ENCODE results near the gene ADAM30.

Gene ADAM30

GRCh38 chr1:119896303-119896702, at the start of gene ADAM30:
Gene ADAM30 (minus strand): TSS chr1:119896515. CDS start chr1:119896336, 179 bp downstream.
- no peak for DNase-seq (ENCODE audit: low read depth in 2 of 3, low spot score in 1 of 3)

DNA sequence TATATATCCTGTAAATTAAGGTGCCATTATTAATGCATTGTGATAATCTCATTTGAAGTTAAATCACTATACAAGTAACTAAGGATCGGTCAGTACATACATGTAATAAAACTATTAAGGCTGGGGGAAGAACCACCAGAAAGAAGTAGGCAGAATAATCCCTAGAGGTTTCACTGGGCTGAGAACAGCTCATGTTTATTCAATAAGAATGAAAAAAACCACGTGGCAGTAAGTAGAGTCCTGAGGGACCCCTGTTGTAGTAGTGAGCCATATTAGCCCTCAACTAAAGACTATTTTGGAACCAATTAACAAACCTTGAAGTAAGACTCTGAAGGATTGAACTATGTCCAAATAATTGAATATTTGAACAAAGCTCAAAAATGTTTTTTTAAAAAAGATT, 46.9 kb upstream of the ADAM30 start:
- no peak for DNase-seq (ENCODE audit: low read depth in 2 of 3, low spot score in 1 of 3)

DNA sequence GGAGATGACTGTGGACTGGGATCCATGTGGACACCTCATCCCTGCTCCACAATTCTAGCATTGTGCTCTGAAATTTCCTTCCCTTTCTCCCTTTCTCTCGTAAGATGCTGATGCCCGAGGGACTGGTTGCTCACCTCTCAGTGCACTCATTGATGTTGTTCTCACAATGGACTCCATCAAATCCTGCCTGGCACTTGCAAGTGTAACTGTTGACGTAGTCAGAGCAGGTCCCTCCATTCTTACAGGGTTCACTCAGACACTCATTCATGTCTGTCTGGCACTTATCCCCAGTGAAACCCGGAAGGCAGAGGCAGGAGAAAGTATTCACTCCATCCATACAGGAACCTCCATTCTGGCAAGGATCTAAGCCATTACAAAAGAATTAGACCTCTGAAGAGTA, 45.1 kb upstream of the ADAM30 start:
- DNase-seq (ENCODE audit: low read depth in 2 of 3, low spot score in 1 of 3), result no peak

DNA sequence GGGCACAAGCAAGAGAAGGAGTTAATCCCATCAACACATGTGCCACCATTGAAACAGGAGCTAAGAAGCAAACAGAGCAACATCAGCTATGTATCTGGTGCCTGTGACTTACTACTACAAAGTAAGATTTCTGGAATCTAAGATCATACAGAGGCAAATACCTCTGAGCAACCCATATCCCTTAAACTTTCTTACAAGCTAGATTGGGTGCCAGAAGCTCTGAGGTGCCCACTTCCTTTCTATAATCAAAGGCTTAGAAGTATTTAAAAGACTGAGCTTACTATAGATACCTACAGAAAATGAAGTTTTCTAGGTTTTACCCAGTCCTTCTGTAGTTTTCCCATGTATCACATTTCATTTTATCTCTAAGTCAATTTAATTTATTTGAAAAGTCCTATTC, 44.4 kb upstream of the ADAM30 start:
- DNase-seq (ENCODE audit: low read depth in 2 of 3, low spot score in 1 of 3), result no peak

DNA sequence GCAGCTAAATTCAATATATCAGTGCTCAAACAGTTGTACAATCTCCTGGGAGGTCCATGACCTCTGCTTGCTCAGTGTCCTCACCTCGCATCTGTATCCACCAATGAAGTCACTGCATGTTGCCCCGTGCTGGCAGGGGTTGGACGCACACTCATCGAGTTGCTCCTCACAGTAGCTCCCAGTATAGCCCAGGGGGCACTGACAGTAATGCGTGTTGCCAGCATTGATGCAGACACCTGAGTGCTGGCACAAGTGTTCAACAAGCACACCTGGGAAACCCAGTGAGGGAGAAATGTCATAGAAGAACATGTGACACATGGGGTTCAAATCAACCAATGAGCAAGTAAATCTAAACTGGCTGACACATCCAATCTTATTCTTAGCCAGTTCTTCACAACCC, 40.9 kb upstream of the ADAM30 start:
- no peak for DNase-seq (ENCODE audit: low read depth in 2 of 3, low spot score in 1 of 3)

DNA sequence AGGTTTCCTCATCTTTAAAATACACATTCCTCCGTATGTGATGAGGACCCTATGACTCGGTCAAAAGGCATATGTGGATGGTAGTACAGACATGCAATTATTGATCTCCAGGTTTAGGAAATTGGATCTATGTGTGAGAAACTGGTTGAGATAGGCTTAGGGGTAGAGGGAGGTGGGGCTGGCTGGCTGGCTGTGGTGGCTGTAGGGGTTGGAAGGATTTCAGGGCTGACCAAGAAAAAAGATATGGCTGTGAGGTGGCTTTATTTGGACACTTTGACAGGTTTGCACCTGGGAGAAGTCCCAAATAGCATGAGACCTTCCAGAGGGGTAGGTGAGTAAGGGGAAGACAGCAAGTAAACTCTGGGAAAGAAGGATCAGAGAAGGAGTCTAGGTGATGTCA, 39.6 kb upstream of the ADAM30 start:
- no peak for DNase-seq (ENCODE audit: low read depth in 2 of 3, low spot score in 1 of 3)

- DNase-seq (ENCODE audit: low read depth in 2 of 3, low spot score in 1 of 3), result no peak
These were observed 39.1 kb upstream of the ADAM30 start for GRCh38 chr1:119935373-119935772.

- no peak for DNase-seq (ENCODE audit: low read depth in 2 of 3, low spot score in 1 of 3)
These were observed 37.1 kb upstream of the ADAM30 start for GRCh38 chr1:119933397-119933796.

- DNase-seq (ENCODE audit: low read depth in 2 of 3, low spot score in 1 of 3), result no peak
These were observed 33.5 kb upstream of the ADAM30 start for GRCh38 chr1:119929643-119930315.

DNA sequence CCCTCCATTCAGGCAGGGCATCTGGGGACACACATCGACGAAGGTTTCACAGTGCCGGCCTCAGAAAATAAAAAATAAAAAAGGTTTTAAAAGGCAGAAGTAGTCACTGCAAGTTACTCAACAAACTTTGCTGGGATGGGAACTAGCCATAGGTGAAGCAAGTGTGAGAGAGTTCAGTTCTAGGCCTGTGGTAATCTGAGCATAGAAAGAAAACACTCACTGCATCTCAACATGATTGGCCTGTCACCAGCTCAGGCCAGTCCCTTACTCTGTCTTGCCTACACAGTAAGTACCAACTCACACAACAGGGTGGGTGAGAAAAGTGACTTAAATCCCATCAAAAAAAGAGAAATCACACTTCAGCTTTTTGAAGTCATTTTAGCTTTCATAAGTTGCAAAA, 30.2 kb upstream of the ADAM30 start:
- no peak for DNase-seq (ENCODE audit: low read depth in 2 of 3, low spot score in 1 of 3)

GRCh38 chr1:119924948-119925898, 28.9 kb upstream of the ADAM30 start:
- no peak for DNase-seq (ENCODE audit: low read depth in 2 of 3, low spot score in 1 of 3)

DNA sequence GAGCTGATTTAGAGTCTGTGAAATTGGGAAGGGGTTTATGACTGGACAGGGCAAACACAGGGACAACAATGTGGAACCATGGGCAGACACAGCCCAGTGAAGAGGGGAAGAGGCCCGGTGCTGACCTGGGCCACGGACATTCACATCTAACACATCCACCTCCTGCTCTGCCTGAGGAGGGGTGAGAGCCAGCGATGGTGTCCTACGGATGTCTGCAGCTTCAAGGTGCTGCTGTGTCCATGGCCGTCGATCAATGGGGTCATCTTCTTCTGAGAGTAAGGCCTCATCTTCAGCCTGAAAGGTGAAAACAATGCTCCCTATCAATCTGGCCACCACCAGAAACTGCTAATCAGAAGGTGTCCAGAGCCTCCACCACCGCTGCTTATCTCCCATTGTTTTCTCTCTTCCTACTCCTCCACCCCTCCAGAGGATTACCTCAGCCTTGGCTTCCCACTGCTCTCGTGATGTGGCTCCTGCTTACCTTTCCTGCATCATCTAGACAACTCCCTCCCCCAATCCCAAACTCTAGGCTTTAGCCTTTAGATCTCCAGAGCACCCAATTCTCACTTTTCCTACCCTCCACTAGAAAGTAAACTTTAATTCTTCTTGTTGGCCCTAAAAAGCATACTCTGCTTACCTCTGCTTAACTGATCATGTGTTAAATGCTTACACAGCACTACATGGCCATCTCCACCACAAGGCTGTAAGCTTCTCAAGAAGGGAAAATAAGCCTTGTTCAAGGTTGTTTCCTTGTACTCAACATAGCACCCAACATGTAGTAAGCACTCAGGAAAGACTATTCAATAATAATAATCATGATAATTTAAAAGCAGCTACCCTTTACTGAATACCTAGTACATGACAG, 24.0 kb upstream of the ADAM30 start:
- DNase-seq (ENCODE audit: low read depth in 2 of 3, low spot score in 1 of 3), result no peak

DNA sequence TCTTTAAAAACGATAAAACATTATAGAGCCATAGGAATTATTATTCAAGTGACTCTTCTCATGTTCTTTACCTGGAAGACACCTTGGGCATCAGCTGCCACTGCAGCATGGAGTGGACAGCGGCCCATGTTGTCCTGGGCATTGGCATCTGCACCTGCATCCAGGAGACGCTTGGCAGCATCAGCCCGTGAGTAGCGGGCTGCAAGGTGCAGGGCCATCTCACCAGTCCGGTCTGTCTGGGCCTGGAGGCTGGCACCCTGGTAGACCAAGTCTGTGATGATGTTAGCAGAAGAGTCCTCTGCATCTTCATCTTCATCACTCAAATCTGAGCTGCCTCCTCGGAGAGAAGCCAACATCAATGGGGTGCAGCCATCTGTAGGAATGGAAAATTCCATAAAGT, 22.9 kb upstream of the ADAM30 start:
- no peak for DNase-seq (ENCODE audit: low read depth in 2 of 3, low spot score in 1 of 3)

DNA sequence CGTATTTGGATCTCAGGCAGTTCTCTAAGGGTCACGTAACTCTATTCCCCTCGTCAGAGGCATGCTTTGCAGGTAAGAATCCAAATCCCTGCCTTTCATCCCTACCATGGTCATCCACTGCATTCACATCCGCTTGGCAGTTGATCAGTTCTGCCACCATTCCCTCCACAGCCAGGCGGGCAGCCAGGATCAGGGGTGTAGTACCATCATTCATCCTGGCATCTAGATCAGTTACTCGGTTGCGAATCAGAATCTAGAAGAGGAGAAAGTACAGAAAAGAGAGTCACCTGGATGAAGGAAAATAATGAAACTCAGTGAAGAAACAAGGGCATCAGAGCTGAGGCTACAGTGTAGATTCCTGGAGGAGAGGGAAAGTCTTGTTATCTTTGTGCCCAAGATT, 22.0 kb upstream of the ADAM30 start:
- DNase-seq (ENCODE audit: low read depth in 2 of 3, low spot score in 1 of 3), result no peak

DNA sequence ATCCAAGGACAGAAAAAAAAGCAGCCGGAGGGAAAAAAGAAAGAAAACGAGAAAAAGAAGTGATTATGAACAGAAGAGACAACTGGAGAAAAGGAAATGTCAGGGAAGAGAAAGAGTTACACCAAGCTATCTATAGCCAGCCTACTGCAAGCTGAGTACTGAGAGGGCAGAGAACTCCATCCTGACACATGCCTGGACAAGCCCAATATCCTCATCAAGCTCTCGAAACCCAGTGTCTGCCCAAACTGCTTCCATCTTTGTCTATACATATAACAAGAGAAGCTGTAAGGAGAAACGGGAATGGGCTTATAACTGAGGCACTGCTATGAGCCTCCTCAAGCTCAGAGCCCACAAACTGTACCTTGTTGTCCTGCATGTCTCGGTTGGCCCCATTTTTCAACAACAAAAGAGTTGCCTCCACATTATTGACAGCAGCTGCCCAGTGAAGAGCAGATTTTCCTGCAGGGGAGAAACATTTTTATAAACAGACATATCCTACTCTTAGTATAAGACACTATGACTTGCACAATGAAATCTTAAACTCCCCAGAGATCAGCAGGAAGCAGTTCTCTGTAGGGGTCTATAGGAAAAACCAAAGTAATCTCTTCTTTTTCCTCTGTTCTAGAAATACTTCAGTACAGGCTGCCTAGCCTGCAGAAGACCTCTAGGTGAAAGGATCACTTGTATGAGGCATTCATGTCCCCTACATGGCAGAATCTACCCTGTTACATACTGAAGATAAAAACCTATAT, 21.2 kb upstream of the ADAM30 start:
- DNase-seq (ENCODE audit: low read depth in 2 of 3, low spot score in 1 of 3), result no peak

DNA sequence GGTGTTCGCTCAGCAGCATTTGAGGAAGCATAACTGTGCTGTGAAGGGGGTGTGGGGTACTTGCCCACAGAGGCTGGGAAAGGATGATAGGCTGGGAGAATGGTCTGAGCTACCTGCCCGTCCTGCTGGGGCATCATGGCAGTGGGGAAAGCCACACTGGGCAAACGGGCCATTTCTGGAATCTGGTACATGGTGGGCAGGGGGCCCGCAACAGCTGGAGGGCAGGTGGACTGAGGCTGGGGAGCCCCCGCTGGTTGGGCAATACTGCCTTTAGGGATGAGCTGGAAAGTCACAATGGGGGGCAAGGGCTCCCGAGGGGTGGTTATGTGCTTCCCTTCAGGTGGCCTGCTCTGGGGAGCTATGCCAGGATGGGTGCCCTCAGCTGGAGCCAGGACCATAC, 19.2 kb upstream of the ADAM30 start:
- DNase-seq (ENCODE audit: low read depth in 2 of 3, low spot score in 1 of 3), result no peak

- DNase-seq (ENCODE audit: low read depth in 2 of 3, low spot score in 1 of 3), result no peak
These were observed 17.8 kb upstream of the ADAM30 start for GRCh38 chr1:119914071-119914470.

- no peak for DNase-seq (ENCODE audit: low read depth in 2 of 3, low spot score in 1 of 3)
These were observed 16.6 kb upstream of the ADAM30 start for GRCh38 chr1:119912963-119913362.

GRCh38 chr1:119911775-119912174, 15.5 kb upstream of the ADAM30 start:
- DNase-seq (ENCODE audit: low read depth in 2 of 3, low spot score in 1 of 3), result no peak

- no peak for DNase-seq (ENCODE audit: low read depth in 2 of 3, low spot score in 1 of 3)
These were observed 14.3 kb upstream of the ADAM30 start for GRCh38 chr1:119910618-119911017.
